Esophagus squamous epithelium (tissue), 4 donors: ENCODE data around the gene MAP2K5.

Experiments
- POLR2A ChIP-seq, 4 donors: fragments of 450-650 bp; IDR thresholded peaks; one replicate each; pipeline ENCODE4 v1.6.1; 2017; ENCODE audit warnings: antibody characterized with exemption in 4 of 4, mild to moderate bottlenecking in 4 of 4, moderate library complexity in 3 of 4
- TF ChIP-seq, protein P1 (sequence below), 6 experiments: fragments of 450-650 bp in 4 of 6; fragments of 200-600 bp in 2 of 6; sonication (generic) in 2 of 6; IDR thresholded peaks; one replicate each; pipeline ENCODE4 v1.5.1; 2016 to 2019; ENCODE audit warnings: antibody characterized with exemption in 6 of 6, mild to moderate bottlenecking in 4 of 6, moderate library complexity in 4 of 6

DNA sequence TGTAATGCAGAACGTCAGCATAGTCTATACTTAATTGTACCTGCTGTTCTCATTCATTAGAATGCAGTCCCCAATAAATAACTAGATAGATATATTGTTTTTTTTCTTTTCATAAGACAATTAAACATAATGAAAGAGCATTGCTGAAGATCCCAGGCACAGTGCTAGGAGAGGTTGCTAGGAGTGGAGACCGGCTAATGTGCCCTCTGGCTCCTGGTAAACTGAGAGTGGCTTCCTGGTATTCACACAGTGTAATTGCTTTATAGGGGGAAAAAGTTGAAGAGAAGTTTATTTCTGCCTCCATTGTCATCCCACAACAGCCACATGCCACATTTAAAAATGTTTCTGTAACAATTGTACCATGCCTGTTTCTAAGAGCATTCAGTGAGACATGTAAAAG is 135.6 kb downstream of the MAP2K5 start:
- TF ChIP-seq, protein P1, sequence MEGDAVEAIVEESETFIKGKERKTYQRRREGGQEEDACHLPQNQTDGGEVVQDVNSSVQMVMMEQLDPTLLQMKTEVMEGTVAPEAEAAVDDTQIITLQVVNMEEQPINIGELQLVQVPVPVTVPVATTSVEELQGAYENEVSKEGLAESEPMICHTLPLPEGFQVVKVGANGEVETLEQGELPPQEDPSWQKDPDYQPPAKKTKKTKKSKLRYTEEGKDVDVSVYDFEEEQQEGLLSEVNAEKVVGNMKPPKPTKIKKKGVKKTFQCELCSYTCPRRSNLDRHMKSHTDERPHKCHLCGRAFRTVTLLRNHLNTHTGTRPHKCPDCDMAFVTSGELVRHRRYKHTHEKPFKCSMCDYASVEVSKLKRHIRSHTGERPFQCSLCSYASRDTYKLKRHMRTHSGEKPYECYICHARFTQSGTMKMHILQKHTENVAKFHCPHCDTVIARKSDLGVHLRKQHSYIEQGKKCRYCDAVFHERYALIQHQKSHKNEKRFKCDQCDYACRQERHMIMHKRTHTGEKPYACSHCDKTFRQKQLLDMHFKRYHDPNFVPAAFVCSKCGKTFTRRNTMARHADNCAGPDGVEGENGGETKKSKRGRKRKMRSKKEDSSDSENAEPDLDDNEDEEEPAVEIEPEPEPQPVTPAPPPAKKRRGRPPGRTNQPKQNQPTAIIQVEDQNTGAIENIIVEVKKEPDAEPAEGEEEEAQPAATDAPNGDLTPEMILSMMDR (IDR thresholded peaks at IDR 0.05): no peak
- no peak for TF ChIP-seq POLR2A (IDR thresholded peaks at IDR 0.05)
